HG03159 (cell line): Measurements from ENCODE around the gene LAMA5.
A peak's percentile ranks its signal among the peaks of the same experiment; 100 is the strongest.

Experiments
- ATAC-seq: cut with Tn5 transposase; IDR thresholded peaks from one replicate; pipeline ENCODE4 v1.9.1; 2021; ENCODE audit warnings: mild to moderate bottlenecking, moderate library complexity; ENCODE audit not compliant: unreplicated experiment

Gene LAMA5

GRCh38 chr20:62348604-62349003, 18.5 kb downstream of the LAMA5 start:
- no peak for ATAC-seq

GRCh38 chr20:62347445-62347844, 19.7 kb downstream of the LAMA5 start:
- no peak for ATAC-seq

- ATAC-seq = no peak
These were observed 20.0 kb downstream of the LAMA5 start for GRCh38 chr20:62347151-62347404.

GRCh38 chr20:62346398-62347150, 20.5 kb downstream of the LAMA5 start:
- no peak for ATAC-seq

GRCh38 chr20:62345681-62346370, 21.3 kb downstream of the LAMA5 start:
- ATAC-seq = no peak

GRCh38 chr20:62344782-62345181, 22.3 kb downstream of the LAMA5 start:
- ATAC-seq = no peak

- no peak for ATAC-seq
These were observed 23.0 kb downstream of the LAMA5 start for GRCh38 chr20:62344092-62344491.

GRCh38 chr20:62342910-62343309, 24.2 kb downstream of the LAMA5 start:
- ATAC-seq = no peak

- peak; percentile 70 for ATAC-seq
These were observed 27.5 kb downstream of the LAMA5 start for GRCh38 chr20:62339647-62340062.

GRCh38 chr20:62338294-62338620, 28.9 kb downstream of the LAMA5 start:
- ATAC-seq = no peak

GRCh38 chr20:62337558-62338293, 29.4 kb downstream of the LAMA5 start:
- ATAC-seq = peak; percentile 36

GRCh38 chr20:62336775-62337557, 30.1 kb downstream of the LAMA5 start:
- no peak for ATAC-seq

GRCh38 chr20:62336329-62336728, 30.8 kb downstream of the LAMA5 start:
- ATAC-seq = no peak

- no peak for ATAC-seq
These were observed 31.6 kb downstream of the LAMA5 start for GRCh38 chr20:62335532-62335931.

- no peak for ATAC-seq
These were observed 32.2 kb downstream of the LAMA5 start for GRCh38 chr20:62334881-62335280.

GRCh38 chr20:62333820-62334595, 33.1 kb downstream of the LAMA5 start:
- ATAC-seq = no peak

GRCh38 chr20:62332989-62333819, 33.9 kb downstream of the LAMA5 start:
- ATAC-seq = no peak

GRCh38 chr20:62332421-62332820, 34.7 kb downstream of the LAMA5 start:
- no peak for ATAC-seq

- ATAC-seq = no peak
These were observed 35.8 kb downstream of the LAMA5 start for GRCh38 chr20:62331347-62331746.
